CD1c-positive myeloid dendritic cell (primary cell): Measurements from ENCODE around the gene ZNF496.
"Not testable (repeated sequence)": the region's sequence is repeated elsewhere in the genome, so short reads cannot be mapped to it uniquely, and the experiment has no call there.

Experiments
- DNase-seq: peaks from one replicate; pipeline ENCODE4 v3.0.0-alpha.2; 2016; ENCODE audit errors: extremely low spot score

The ZNF496 gene

GRCh38 chr1:247359559-247359958, 27.9 kb upstream of the ZNF496 start:
- no peak for DNase-seq

GRCh38 chr1:247358920-247359319, 27.3 kb upstream of the ZNF496 start:
- peak; percentile 87 for DNase-seq

GRCh38 chr1:247357781-247358211, 26.1 kb upstream of the ZNF496 start:
- peak; percentile 79 for DNase-seq

GRCh38 chr1:247357052-247357780, 25.5 kb upstream of the ZNF496 start:
- peak; percentile 53 for DNase-seq

- not testable (repeated sequence) for DNase-seq
Observed at GRCh38 chr1:247355160-247355559, 23.5 kb upstream of the ZNF496 start.

GRCh38 chr1:247352175-247352574, 20.5 kb upstream of the ZNF496 start:
- no peak for DNase-seq

- peak; percentile 18 for DNase-seq
Observed at GRCh38 chr1:247350587-247350986, 18.9 kb upstream of the ZNF496 start.

- DNase-seq, result peak; percentile 40
Observed at GRCh38 chr1:247347477-247348222, 16.0 kb upstream of the ZNF496 start.

- no peak for DNase-seq
Observed at GRCh38 chr1:247345881-247346280, 14.2 kb upstream of the ZNF496 start.

GRCh38 chr1:247343801-247344200, 12.1 kb upstream of the ZNF496 start:
- no peak for DNase-seq

GRCh38 chr1:247338723-247339275, 7.1 kb upstream of the ZNF496 start:
- no peak for DNase-seq

GRCh38 chr1:247337961-247338360, 6.3 kb upstream of the ZNF496 start:
- no peak for DNase-seq

- DNase-seq, result no peak
Observed at GRCh38 chr1:247337250-247337746, 5.6 kb upstream of the ZNF496 start.

- no peak for DNase-seq
Observed at GRCh38 chr1:247336390-247336789, 4.7 kb upstream of the ZNF496 start.

- peak; percentile 13 for DNase-seq
Observed at GRCh38 chr1:247335882-247336281, 4.2 kb upstream of the ZNF496 start.

GRCh38 chr1:247334378-247335133, 2.9 kb upstream of the ZNF496 start:
- DNase-seq, result no peak

- peak; percentile 74 for DNase-seq
Observed at GRCh38 chr1:247332623-247333361, 1.1 kb upstream of the ZNF496 start.

GRCh38 chr1:247332215-247332622, 552 bp upstream of the ZNF496 start:
- DNase-seq, result peak; percentile 62

- peak; percentile 77 for DNase-seq
Observed at GRCh38 chr1:247331172-247331524, 519 bp downstream of the ZNF496 start.

- no peak for DNase-seq
Observed at GRCh38 chr1:247330548-247331171, 1.0 kb downstream of the ZNF496 start.

- no peak for DNase-seq
Observed at GRCh38 chr1:247329097-247329617, 2.5 kb downstream of the ZNF496 start.
